Karpas-422 (cell line): ENCODE results near the gene SIGLEC9. TPM values are rescaled to one million over a fixed set of nuclear protein-coding genes. Genes with fewer than 3 reads are reported as not detected.

Experiments
- DNase-seq: peaks from one replicate; pipeline ENCODE4 v3.0.0-alpha.2; 2015
- H2AFZ ChIP-seq: fragments of 200-600 bp; sonication (generic); 2 replicates; pipeline ENCODE4 v1.6.1; 2014; ENCODE audit warnings: antibody characterized with exemption, low read length, mixed read lengths
- H3K27ac ChIP-seq: fragments of 200-600 bp; sonication (generic); 2 replicates; pipeline ENCODE4 v1.5.1; 2014; ENCODE audit warnings: mild to moderate bottlenecking, low read length, moderate library complexity
- H3K27me3 ChIP-seq: fragments of 200-600 bp; sonication (generic); 2 replicates; pipeline ENCODE4 v1.6.1; 2014; ENCODE audit warnings: low read length, mixed read lengths
- H3K36me3 ChIP-seq: fragments of 200-600 bp; sonication (generic); 2 replicates; pipeline ENCODE4 v1.6.1; 2014; ENCODE audit warnings: low read length, mixed read lengths; ENCODE audit not compliant: insufficient read depth
- H3K4me1 ChIP-seq: fragments of 200-600 bp; sonication (generic); 2 replicates; pipeline ENCODE4 v1.6.1; 2014; ENCODE audit warnings: mild to moderate bottlenecking, low read length, mixed read lengths
- H3K4me2 ChIP-seq: fragments of 200-600 bp; sonication (generic); 2 replicates; pipeline ENCODE4 v1.6.1; 2014; ENCODE audit warnings: low read length, low read depth, mild to moderate bottlenecking; ENCODE audit not compliant: poor library complexity, severe bottlenecking
- H3K4me3 ChIP-seq: fragments of 200-600 bp; sonication (generic); 2 replicates; pipeline ENCODE4 v1.5.1; 2014; ENCODE audit warnings: mild to moderate bottlenecking, antibody characterized with exemption, low read length, mixed read lengths
- H3K79me2 ChIP-seq: fragments of 200-600 bp; sonication (generic); 2 replicates; pipeline ENCODE4 v1.6.1; 2014; ENCODE audit warnings: mild to moderate bottlenecking, low read length, mixed read lengths
- H3K9ac ChIP-seq: fragments of 200-600 bp; sonication (generic); 2 replicates; pipeline ENCODE4 v1.6.0; 2014; ENCODE audit warnings: low read length
- H3K9me2 ChIP-seq: fragments of 200-600 bp; sonication (generic), shearing (Covaris generic); replicated peaks from 2 replicates; pipeline ENCODE4 v1.6.0; 2014; ENCODE audit warnings: mild to moderate bottlenecking, low read length, moderate library complexity; ENCODE audit not compliant: insufficient read depth
- H3K9me3 ChIP-seq: fragments of 300-700, 200-600 bp; sonication (generic); 2 replicates; pipeline ENCODE4 v1.6.1; 2014; ENCODE audit warnings: low read length, mixed read lengths
- H4K20me1 ChIP-seq: fragments of 200-600 bp; sonication (generic); 2 replicates; pipeline ENCODE4 v1.6.1; 2014; ENCODE audit warnings: mild to moderate bottlenecking, antibody characterized with exemption, low read length, low read depth; ENCODE audit not compliant: insufficient read depth
- total RNA-seq: library from RNA; depleted of rRNA; stranded (reverse); fragments of >200 nt; shearing (Covaris generic); gene quantifications from 2 replicates; pipeline ENCODE4 v1.2.3, GENCODE V29; 2014; ENCODE audit warnings: low replicate concordance

Gene SIGLEC9
- total RNA-seq, 1 experiment from 2014 or later: not detected

DNA sequence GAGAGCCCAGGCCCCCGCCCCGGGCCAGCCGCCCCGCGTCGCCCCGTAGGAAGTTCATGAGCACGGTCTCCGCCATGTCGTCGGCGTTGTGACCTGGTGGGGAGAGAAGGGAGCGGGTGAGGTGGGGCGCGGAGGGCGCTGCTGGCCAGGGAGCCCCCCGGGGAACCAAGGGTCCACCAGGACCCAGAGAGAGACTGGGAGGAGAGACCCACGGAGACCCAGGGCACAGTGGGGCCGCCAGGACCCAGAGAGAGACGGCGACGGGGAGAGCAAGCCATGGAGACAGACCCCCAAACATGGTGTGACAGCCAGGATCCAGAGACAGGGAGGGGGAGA lies 25.7 kb upstream of the SIGLEC9 start:
- Histone ChIP-seq H3K4me2 (no peak overlapping the region), H3K9me2 (no peaks in the 10 kb centered on the region), H3K27me3 (no peaks in the 10 kb centered on the region), H2AFZ (no peak overlapping the region), H3K9me3 (no peaks in the 10 kb centered on the region), H3K27ac (no peak overlapping the region), H3K4me1 (no peaks in the 10 kb centered on the region), H3K79me2 (peaks cover 10% of the 10 kb centered on the region; the same call in 1 of the 2 replicates), H3K4me3 (no peak overlapping the region), H3K9ac (no peak overlapping the region), H4K20me1 (peaks cover 28% of the 10 kb centered on the region), H3K36me3 (peaks cover 13% of the 10 kb centered on the region; the same call in 1 of the 2 replicates)
- DNase-seq: no peak

DNA sequence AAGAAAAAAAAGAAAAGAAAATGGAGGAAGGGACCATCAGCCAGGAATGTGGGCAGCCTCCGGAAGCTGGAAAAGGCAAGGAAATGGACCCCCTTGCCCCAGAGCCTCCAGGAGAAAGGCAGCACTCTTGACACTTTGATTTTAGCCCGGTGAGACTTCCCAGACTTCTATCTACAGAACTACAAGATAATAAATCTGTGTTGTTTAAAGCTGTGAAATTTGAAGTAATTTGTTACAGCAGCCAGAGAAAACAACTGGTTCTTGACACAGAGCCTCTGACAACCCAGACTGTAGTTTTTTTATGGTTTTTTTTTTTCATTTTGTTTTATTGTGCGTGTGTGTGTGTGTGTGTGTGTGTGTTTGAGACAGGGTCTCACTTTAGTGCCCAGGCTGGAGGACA lies 24.1 kb upstream of the SIGLEC9 start:
- Histone ChIP-seq H3K79me2 (peaks cover 22% of the 10 kb centered on the region), H3K9ac (no peak overlapping the region), H3K9me2 (no peaks in the 10 kb centered on the region), H3K4me2 (no peak overlapping the region), H4K20me1 (peaks cover 21% of the 10 kb centered on the region), H2AFZ (no peak overlapping the region), H3K36me3 (peaks cover 17% of the 10 kb centered on the region; the same call in 1 of the 2 replicates), H3K4me1 (no peaks in the 10 kb centered on the region), H3K27ac (no peak overlapping the region), H3K9me3 (no peaks in the 10 kb centered on the region), H3K4me3 (no peak overlapping the region), H3K27me3 (no peaks in the 10 kb centered on the region)
- no peak for DNase-seq

DNA sequence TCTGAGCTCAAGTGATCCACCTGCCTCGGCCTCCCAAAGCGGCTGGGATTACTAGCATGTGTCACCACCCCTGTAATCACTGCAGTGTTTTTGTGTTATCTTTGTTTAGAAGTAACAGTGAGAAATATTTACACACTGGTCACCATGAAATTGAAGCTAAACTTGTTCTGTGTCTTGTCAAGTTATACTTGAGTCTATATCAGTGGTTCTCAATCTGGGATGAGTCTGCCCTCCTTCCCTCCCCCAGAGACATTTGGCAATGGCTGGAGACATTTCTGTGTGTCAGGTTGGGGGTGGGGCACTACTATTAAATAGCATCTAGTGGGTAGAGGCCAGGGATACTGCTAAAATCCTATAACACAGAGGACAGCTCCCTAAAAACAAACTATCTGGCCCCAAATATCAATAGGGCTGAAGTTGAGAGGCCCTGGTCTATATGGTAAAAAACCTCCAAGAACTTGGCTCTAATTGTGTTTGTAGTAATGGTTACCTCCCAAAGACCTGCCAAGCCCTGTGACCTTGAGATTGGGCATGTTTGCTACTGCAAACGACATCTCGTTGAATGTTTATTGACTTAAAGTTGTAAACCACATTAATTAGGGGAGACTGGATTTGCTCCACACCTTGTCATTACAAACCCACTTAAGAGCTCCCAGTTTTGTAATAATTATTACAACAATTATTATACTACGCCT lies 23.4 kb upstream of the SIGLEC9 start:
- Histone ChIP-seq H4K20me1 (peaks cover 15% of the 10 kb centered on the region), H3K9me3 (no peaks in the 10 kb centered on the region), H3K27ac (no peak overlapping the region), H3K9ac (no peak overlapping the region), H3K4me2 (no peak overlapping the region), H2AFZ (no peak overlapping the region), H3K9me2 (no peaks in the 10 kb centered on the region), H3K79me2 (peaks cover 29% of the 10 kb centered on the region), H3K4me1 (no peaks in the 10 kb centered on the region), H3K36me3 (peaks cover 13% of the 10 kb centered on the region; the same call in 1 of the 2 replicates), H3K27me3 (no peaks in the 10 kb centered on the region), H3K4me3 (no peak overlapping the region)
- no peak for DNase-seq

DNA sequence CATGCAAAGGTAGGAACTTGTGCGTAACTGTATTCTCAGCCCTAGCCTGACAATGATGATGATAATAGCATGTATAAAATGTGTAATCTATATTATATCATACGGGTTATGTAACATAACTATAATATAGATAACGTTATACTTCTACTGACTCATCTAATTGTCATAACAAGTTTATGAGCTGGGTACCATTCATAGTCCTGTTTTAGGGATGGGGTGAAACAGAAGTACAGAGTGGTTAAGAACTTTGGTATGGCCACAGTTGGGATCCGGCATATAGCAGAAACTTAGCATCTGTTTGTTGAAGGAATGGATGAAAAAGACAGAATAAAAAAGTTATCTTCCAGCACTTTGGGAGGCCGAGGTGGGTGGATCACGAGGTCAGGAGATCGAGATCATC lies 21.7 kb upstream of the SIGLEC9 start:
- peaks cover 9% of the 10 kb centered on the region for H3K4me1 ChIP-seq
- no peaks in the 10 kb centered on the region for H3K9me2 ChIP-seq
- H4K20me1 ChIP-seq: 0 out of 2 replicates have a peak, but pooled peaks cover 6% of the 10 kb centered on the region
- H2AFZ ChIP-seq: no peak overlapping the region
- no peaks in the 10 kb centered on the region for H3K27me3 ChIP-seq
- H3K27ac ChIP-seq: no peak overlapping the region
- DNase-seq: no peak
- H3K79me2 ChIP-seq: peaks cover 43% of the 10 kb centered on the region
- H3K36me3 ChIP-seq: peaks cover 13% of the 10 kb centered on the region; the same call in 1 of the 2 replicates
- no peak overlapping the region for H3K4me3 ChIP-seq
- H3K9ac ChIP-seq: no peak overlapping the region
- no peaks in the 10 kb centered on the region for H3K9me3 ChIP-seq
- no peak overlapping the region for H3K4me2 ChIP-seq

DNA sequence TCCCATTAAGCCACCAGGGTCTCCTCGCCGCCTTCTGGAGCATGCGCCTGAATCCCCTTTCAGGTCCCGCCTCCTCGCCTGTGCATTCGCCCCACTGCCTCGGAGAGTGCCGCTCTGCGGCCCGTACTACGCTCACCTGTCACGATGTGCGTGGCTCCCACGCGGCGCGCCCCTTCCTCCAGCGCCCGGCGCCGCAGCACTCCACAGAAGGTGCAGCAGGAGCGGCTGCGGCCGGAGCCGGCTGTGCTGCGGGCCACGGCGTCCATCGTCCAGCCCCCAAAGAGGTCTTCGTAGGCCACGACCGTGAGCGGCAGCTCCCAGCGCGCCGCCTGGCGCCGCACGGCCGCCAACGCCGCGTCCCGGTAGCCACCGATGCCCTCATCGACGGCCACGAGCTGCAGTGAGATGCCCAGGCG lies 20.8 kb upstream of the SIGLEC9 start:
- Histone ChIP-seq H3K27ac (no peak overlapping the region), H3K9ac (no peak overlapping the region), H3K4me2 (no peak overlapping the region), H3K9me3 (no peaks in the 10 kb centered on the region), H3K4me1 (peaks cover 14% of the 10 kb centered on the region), H4K20me1 (0 out of 2 replicates have a peak, but pooled peaks cover 6% of the 10 kb centered on the region), H2AFZ (no peak overlapping the region), H3K27me3 (no peaks in the 10 kb centered on the region), H3K79me2 (peaks cover 45% of the 10 kb centered on the region), H3K4me3 (no peak overlapping the region), H3K9me2 (no peaks in the 10 kb centered on the region), H3K36me3 (peaks cover 13% of the 10 kb centered on the region; the same call in 1 of the 2 replicates)
- DNase-seq: no peak

DNA sequence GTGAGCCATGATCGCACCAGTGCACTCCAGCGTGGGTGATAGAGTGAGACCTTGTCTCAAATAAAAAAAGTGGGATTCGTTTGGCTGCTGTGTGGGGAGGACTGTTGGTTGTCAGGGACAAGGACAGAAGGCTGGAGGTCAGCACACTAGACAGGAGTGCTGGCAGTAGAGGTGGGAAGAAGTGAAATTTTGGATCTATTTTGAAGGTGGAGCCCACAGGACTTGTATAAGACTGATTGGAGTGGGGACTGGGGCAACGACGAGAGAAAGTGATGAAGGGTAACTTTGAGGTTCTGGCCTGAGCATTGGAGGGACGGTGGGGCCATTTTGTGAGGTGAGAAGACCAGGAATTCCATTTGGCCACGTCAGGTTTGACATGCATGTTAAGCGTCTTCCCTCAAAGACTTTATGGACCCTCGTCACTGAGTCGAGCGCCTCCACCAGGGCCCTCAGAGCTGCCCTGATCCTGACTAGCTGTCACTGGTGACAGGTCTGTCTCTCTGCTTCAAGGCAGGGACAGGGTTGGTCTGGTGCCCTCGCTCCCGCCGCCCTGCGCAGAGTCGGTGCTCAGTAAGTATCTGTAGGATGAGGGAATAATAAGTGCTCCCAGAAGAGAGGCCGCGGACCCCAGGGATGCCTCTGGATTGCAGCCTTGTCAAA lies 17.2 kb upstream of the SIGLEC9 start:
- Histone ChIP-seq H3K9me3 (no peaks in the 10 kb centered on the region), H2AFZ (peak overlapping the region; percentile 35; the same call in 1 of the 2 replicates), H3K79me2 (peaks cover 41% of the 10 kb centered on the region), H3K27me3 (no peaks in the 10 kb centered on the region), H3K9me2 (no peaks in the 10 kb centered on the region), H3K4me1 (peaks cover 15% of the 10 kb centered on the region), H3K9ac (peak overlapping the region; percentile 86), H3K4me3 (peak overlapping the region; percentile 88), H3K36me3 (peaks cover 10% of the 10 kb centered on the region; the same call in 1 of the 2 replicates), H3K27ac (no peak overlapping the region; the same call in 1 of the 2 replicates), H4K20me1 (0 out of 2 replicates have a peak, but pooled peaks cover under 1% of the 10 kb centered on the region), H3K4me2 (peak overlapping the region; percentile 82)
- DNase-seq: peak; percentile 78

DNA sequence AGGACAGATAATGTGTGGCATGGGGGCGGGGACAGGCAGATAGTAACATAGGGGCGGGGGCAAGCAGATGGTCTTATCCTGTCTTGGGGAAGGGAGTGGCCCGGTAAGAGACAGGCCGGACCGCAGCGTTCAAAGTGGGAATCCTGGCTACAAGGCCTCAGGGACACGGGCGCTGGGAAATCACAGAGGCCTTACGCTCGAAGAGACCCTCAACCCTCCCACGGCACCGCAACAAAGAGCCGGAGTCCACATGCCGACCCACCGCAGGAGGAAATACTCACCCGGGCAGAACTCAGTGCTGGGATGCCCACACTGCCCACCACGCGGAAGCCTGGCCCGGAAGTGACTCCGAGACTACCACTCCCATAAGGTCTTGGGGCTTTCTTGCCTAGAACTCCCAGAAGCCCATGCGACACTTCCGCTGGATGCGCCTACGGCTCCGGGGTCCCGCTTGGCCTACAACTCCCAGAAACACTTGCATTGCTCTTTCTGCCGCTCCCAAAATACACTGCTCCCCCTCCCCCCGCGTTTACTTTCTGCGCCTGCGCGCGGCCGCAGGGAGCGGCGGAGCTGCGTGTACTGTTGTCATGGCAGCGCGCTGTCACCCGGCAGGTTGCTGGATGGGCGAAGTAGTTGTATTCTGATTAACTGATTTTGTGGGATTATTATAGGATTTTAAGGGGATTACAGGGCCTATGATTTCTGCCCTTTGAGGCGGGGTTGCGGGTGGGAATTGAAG lies 16.5 kb upstream of the SIGLEC9 start, which contains the start of gene CTU1:
Gene CTU1 (minus strand): TSS at position 344 of the 739 bp plus-strand sequence. CDS start 3,840 bp downstream, outside the sequence.
- Histone ChIP-seq H3K9ac (peak within 1 kb of the TSS; percentile 86), H2AFZ (peak within 1 kb of the TSS; percentile 35; the same call in 1 of the 2 replicates), H3K4me2 (peak within 1 kb of the TSS; percentile 82), H3K9me3 (no peaks in the 10 kb centered on the region), H4K20me1 (no peaks in the 10 kb centered on the region), H3K9me2 (no peaks in the 10 kb centered on the region), H3K79me2 (peaks cover 35% of the 10 kb centered on the region), H3K27me3 (no peaks in the 10 kb centered on the region), H3K4me3 (peak within 1 kb of the TSS; percentile 88), H3K27ac (no peak within 1 kb of the TSS; the same call in 1 of the 2 replicates), H3K4me1 (peaks cover 15% of the 10 kb centered on the region), H3K36me3 (0 out of 2 replicates have a peak, but pooled peaks cover 4% of the 10 kb centered on the region)
- peak; percentile 100 for DNase-seq
